Nucleus accumbens (tissue), 56 donors: Measurements from ENCODE around the gene ADAMTSL4.

Experiments used
- DNase-seq, 56 donors: peaks; one replicate each; lab custom pipeline; 2025; lab: John Stamatoyannopoulos, UW

The ADAMTSL4 gene

DNA sequence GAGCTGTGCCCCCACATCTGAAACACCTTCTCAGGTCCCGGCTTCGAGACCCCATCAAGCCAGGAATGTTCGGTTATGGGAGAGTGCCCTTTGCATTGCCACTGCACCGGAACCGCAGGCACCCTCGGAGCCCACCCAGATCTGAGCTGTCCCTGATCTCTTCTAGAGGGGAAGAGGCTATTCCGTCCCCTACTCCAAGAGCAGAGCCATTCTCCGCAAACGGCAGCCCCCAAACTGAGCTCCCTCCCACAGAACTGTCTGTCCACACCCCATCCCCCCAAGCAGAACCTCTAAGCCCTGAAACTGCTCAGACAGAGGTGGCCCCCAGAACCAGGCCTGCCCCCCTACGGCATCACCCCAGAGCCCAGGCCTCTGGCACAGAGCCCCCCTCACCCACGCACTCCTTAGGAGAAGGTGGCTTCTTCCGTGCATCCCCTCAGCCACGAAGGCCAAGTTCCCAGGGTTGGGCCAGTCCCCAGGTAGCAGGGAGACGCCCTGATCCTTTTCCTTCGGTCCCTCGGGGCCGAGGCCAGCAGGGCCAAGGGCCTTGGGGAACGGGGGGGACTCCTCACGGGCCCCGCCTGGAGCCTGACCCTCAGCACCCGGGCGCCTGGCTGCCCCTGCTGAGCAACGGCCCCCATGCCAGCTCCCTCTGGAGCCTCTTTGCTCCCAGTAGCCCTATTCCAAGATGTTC lies 4.3 kb downstream of the ADAMTSL4 start:
- DNase-seq, result no peak

DNA sequence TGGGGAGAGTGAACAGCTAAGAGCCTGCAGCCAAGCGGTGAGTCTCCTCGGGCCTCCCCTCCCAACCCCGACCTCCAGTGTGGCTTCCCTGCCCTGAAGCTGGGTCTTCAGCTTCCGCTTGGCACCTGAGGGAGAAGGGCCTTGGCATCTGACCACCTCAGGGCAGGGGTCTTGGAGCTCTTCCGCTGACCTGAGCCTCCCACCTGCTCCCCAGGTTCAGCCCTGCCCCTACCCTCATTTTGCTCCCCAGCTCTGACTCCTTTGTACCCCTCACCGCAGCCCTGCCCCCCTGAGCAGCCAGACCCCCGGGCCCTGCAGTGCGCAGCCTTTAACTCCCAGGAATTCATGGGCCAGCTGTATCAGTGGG lies 4.9 kb downstream of the ADAMTSL4 start:
- DNase-seq, result no peak

- DNase-seq, result no peak
Measured at GRCh38 chr1:150555198-150555970, 6.2 kb downstream of the ADAMTSL4 start.

DNA sequence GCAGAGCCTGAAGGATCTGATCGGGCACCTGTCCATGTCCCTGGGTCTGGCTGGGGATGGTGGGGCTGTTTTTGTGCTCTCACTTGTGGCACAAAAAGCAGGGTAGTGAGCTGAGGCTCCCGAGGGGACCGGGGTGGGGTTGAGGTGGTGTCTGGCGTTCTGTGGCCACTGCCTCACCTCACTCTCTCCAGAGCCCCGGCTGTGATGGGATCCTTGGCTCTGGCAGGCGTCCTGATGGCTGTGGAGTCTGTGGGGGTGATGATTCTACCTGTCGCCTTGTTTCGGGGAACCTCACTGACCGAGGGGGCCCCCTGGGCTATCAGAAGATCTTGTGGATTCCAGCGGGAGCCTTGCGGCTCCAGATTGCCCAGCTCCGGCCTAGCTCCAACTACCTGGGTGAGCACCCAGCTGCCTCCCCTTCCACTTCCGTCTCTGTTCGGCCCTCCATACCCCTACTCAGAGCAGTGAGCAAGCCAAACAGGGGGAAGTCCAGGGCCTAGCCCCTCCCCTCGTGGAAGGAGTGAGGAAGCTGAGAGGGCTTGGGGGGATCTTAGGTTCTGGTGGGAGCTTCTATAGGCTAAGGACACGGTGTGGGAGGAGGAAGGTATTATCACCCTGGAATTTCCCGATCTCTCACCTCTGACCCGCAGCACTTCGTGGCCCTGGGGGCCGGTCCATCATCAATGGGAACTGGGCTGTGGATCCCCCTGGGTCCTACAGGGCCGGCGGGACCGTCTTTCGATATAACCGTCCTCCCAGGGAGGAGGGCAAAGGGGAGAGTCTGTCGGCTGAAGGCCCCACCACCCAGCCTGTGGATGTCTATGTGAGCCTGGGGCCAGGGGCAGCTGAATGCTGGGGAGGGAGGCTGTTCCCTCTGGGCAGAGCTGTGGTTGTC lies 7.0 kb downstream of the ADAMTSL4 start:
- DNase-seq, result no peak

GRCh38 chr1:150557065-150557600 lies 7.9 kb downstream of the ADAMTSL4 start:
- DNase-seq, result no peak

DNA sequence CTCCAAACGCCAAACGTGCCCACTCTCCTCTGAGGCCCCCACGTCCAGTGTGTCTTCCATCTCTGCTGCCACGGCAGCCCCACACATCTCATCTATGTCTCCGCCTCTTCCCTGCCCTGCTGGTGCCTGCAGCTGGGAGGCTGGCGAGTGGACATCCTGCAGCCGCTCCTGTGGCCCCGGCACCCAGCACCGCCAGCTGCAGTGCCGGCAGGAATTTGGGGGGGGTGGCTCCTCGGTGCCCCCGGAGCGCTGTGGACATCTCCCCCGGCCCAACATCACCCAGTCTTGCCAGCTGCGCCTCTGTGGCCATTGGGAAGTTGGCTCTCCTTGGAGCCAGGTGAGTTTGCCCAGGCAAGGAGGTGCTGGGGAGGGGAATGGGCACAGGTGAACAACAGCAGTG lies 8.6 kb downstream of the ADAMTSL4 start:
- no peak for DNase-seq

DNA sequence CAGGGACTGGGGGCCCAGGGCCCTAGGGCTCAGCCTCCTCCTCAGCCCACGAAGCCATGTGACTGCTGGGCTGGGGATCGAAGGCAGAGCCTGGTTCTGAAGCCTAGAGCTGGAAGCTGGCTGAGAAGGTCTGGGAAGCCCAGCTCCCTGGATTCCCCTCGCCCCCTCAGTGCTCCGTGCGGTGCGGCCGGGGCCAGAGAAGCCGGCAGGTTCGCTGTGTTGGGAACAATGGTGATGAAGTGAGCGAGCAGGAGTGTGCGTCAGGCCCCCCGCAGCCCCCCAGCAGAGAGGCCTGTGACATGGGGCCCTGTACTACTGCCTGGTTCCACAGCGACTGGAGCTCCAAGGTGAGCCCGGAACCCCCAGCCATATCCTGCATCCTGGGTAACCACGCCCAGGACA lies 9.1 kb downstream of the ADAMTSL4 start:
- no peak for DNase-seq

DNA sequence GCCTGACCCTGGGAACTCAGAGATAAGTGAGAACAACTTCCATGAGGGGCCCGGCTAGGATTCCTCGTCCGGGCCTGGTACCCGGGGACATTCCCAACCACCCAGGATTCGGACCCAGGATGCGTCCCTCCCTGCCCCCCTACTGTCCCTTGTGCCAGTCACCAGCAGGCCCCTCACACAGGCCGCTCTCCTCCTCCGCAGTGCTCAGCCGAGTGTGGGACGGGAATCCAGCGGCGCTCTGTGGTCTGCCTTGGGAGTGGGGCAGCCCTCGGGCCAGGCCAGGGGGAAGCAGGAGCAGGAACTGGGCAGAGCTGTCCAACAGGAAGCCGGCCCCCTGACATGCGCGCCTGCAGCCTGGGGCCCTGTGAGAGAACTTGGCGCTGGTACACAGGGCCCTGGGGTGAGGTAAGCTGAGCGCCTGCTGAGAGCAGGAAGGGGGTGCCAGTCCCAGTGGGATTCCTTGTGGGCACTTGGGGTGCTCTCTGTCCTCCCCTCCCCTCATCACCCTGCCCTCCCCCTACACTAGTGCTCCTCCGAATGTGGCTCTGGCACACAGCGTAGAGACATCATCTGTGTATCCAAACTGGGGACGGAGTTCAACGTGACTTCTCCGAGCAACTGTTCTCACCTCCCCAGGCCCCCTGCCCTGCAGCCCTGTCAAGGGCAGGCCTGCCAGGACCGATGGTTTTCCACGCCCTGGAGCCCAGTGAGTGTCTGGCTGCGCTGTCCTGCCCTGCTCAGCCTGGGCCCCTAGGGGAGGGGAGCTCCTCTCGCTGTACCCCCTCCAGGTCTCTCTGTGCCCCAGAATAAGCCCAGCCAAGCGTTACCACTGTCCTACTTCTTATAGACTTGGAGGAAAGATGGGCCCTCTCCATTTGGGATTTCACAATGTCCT lies 9.8 kb downstream of the ADAMTSL4 start:
- peak in 8 of 56 donors; percentile 10 to 39 (median 17) for DNase-seq

- no peak for DNase-seq
Measured at GRCh38 chr1:150559656-150560010, 10.4 kb downstream of the ADAMTSL4 start.

DNA sequence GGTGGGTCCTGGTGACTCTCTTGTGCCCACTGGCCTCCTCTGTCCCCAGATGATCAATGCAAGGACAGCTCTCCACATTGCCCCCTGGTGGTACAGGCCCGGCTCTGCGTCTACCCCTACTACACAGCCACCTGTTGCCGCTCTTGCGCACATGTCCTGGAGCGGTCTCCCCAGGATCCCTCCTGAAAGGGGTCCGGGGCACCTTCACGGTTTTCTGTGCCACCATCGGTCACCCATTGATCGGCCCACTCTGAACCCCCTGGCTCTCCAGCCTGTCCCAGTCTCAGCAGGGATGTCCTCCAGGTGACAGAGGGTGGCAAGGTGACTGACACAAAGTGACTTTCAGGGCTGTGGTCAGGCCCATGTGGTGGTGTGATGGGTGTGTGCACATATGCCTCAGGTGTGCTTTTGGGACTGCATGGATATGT lies 10.8 kb downstream of the ADAMTSL4 start:
- DNase-seq, result peak in 43 of 56 donors; percentile 7 to 75 (median 30)

DNA sequence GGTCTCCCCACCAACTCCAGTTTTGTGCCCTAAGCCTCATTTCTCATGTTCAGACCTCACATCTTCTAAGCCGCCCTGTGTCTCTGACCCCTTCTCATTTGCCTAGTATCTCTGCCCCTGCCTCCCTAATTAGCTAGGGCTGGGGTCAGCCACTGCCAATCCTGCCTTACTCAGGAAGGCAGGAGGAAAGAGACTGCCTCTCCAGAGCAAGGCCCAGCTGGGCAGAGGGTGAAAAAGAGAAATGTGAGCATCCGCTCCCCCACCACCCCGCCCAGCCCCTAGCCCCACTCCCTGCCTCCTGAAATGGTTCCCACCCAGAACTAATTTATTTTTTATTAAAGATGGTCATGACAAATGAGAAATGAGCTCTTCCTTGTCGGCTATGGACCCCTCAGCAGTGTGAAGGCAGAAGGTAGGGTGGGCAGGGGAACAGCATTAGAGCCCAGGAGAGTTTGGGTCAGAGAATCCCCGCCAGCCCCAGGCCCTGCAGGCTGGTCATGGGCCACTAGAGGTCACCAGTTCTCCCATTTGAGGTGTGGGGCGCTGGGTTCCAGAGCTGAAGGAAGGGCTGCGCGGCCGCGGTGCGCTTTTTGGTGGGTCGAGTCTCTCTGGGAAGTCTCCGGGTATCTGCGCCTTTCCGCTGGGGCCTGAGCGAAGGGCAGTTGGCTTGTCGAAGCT lies 11.5 kb downstream of the ADAMTSL4 start:
- DNase-seq, result peak in 47 of 56 donors; percentile 55 to 89 (median 77)

- peak in 55 of 56 donors; percentile 29 to 91 (median 78) for DNase-seq
Measured at GRCh38 chr1:150561254-150561973, 12.2 kb downstream of the ADAMTSL4 start.

DNA sequence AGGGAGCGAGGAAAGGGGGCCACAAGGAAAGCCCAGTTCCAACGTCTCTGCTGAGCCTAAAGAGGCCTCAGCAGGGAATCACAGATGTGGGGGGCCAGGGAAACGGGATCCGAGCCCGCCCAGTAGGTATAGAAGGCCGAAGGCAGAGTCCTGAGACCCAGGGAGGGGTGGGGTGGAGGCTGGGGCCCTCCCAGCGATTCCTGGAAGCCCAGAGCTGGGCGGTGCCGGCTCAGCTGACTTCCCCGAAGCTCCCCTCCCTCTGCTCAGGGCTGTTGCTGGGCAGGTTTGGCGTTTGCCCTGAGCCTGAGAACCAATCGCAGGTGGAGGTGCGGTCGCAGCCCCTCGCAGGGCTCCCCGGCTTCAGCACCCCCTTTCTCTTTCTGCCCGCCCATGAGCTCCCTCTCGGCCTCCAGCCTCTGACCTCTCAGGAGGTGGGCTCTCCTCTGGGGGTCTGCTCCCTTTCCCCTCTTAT lies 12.8 kb downstream of the ADAMTSL4 start:
- DNase-seq, result peak in 49 of 56 donors; percentile 22 to 81 (median 53)

- no peak for DNase-seq
Measured at GRCh38 chr1:150562446-150563339, 13.5 kb downstream of the ADAMTSL4 start.

- DNase-seq, result peak in 1 of 56 donors; percentile 13
Measured at GRCh38 chr1:150563340-150564038, 14.3 kb downstream of the ADAMTSL4 start.
